ENCODE measurements around the gene TRIO.
A peak's percentile ranks its signal among the peaks of the same experiment; 100 is the strongest.

Gene TRIO

DNA sequence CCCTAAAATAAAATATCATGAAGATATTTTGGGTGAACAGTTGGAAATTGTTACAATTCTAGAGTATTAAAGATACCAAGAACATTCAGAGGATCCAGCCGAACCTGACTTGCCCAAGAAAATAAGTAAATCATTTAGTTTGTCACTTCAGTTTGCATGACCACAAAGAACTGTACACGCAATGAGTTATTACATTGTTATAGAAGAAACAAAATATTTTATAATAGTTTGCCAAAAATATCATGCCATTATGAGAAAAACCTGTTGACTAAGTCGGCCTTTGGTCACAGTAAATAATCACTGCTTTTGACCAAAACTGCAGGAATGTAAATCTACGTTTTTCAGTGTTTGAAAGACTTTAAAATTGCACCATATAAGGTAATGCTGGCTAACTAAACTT, 27.9 kb downstream of the TRIO start:
- DNase-seq, result no peak

GRCh38 chr5:14171621-14172020, 28.5 kb downstream of the TRIO start:
- DNase-seq, result no peak

- DNase-seq, result no peak
These were observed 29.1 kb downstream of the TRIO start for GRCh38 chr5:14172149-14172795.

DNA sequence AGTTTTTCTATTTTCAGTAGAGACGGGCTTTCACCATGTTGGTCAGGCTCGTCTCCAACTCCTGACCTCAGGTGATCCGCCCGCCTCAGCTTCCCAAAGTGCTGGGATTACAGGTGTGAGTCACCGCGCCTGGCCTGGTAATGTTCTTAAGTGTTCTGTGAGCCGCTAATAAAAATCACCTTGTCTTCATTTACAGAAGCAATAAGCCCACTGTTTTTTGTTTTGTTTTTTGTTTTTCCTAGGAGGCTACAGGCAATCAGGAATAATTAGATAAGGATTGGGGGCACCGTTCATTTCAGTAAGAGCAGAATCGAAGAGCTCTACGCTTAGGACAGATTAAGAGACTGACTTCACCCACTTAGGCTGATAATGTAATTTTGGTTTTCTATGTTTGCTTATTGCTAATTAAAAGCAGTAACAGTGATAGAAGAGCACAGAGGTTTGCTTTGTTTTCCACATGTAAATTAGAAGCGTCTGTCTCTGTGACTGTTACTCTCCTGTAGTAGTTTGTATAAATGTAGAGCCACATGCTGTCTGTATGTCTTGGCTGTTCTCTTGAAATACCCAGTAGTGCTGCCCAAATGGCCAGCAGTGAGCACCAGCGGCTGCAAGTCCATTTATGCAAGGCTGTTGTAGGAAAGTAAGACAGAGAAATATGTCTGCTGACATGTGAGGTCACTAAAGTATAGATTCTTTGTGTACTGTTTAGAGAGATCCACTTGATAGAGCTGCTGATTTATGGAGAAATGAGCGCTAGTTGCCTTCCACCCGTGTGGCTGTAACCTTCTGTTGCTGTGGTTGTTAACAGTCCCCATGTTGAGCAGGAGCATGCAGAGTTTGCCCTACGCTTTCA, 30.5 kb downstream of the TRIO start:
- DNase-seq, result no peak

DNA sequence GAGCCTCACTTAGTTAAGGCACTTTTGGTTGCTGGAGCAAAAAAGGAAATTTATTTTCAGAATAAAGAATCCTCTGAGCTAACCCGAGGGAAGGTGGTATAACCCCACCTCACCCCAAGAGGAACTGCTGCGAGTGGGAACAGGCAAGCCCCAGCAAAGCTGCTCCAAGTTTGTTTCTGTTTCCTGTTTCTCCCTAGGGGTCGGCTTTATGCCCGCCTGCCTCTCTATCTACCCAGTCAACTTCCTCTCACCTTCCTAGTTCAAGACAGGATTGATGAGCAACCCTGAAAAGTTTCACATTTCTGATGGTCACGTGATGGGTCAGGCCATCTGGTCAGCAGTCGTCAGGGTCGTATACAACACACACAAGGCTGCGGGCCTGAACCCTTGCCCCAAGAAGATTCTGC, 31.1 kb downstream of the TRIO start:
- peak; percentile 46 for DNase-seq

GRCh38 chr5:14175381-14175780, 32.2 kb downstream of the TRIO start:
- DNase-seq, result no peak

GRCh38 chr5:14176888-14177287, 33.7 kb downstream of the TRIO start:
- DNase-seq, result no peak

GRCh38 chr5:14177634-14178033, 34.5 kb downstream of the TRIO start:
- no peak for DNase-seq

DNA sequence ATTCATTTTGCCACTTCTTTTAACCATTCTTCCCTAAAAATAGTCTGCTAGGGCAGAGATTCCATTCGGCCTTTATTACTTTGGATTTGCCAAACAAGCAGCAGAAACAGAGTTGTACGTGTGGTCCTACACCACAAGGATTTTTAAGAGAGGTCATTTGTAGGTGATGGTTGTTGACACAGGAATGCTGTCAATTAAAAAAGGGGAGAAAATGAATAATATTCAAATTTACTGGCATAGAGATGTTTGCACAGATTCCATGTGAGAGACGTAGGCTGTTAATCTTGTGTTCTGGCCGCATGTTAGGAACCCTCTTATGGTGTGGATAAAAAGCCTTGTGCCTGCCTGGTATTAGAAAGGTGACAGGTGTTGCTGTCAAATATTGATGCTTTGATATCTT, 34.9 kb downstream of the TRIO start:
- DNase-seq, result no peak

DNA sequence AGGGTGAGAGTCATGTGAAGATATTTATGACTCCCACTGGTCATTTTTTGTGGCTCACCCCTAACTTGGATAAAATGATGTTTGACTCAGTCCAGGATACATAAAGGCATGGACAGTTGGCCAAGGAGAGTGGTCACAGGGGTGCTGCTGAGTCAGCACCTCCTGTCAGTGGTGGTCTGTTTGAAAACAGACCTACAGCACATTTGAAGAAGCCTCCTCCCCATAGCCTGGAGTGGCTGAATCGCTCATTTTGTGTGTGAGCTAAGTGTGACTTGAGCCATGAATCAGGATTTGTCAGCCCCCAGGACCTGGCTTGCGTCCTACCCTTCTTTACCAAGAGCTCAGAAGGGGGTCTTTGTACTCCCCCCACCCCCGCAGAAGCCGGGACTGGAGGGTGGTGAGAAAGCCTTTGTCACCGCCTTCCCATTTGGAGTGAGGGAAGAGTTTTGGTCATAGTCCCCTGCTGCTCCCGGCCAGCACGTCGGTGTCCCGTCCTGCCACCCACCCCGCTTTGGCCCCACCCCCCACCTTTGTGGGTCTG, 35.6 kb downstream of the TRIO start:
- no peak for DNase-seq

DNA sequence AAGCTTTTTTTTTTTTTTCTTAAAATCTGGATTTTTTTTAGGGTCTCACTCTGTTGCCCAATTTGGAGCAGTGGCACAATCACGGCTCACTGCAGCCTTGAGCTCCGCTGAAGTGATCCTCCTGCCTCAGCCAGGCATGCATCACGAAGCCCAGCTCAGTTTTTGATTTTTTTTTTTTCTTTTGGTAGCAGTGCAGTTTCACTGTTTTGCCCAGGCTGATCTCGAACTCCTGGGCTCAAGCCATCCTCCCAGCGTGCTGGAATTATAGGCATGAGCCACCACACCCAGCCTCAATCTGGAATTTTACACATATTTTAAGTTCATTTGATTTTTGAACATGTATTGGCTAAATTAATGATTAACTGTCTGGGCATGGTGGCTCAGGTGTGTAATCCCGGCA, 36.3 kb downstream of the TRIO start:
- DNase-seq, result no peak

GRCh38 chr5:14180437-14180836, 37.3 kb downstream of the TRIO start:
- no peak for DNase-seq

DNA sequence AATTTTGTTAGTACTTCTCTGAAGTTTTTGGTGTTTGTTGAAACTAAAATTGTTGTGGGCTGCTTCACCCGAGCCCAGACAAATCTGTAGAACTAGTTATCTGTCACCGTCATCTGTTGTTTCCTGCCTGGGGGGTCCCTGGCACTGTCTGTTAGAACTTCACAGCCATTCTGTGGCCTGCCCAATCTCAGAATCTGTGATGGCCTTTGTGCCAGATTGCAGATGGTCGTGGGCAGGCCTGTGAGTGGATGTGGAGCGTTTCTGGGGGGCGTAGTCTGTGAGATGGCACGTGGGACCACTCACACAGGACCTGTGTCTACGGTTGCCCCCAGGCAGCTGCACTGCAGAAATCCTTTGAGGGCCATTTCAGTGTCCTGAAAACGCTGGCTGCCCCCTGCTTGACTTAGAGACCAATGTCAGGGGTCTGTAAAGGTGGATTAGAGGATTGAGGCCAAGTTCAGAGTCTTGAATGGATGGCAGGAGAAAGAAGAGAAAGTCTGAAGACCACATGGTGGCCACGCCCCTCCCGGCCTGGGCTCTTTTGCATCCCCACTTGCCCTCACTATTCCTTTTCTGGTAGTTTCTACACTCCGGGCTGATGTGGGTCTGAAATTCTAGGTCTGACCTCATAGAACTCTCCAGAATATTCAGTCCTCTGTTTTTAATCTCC, 38.3 kb downstream of the TRIO start:
- no peak for DNase-seq

DNA sequence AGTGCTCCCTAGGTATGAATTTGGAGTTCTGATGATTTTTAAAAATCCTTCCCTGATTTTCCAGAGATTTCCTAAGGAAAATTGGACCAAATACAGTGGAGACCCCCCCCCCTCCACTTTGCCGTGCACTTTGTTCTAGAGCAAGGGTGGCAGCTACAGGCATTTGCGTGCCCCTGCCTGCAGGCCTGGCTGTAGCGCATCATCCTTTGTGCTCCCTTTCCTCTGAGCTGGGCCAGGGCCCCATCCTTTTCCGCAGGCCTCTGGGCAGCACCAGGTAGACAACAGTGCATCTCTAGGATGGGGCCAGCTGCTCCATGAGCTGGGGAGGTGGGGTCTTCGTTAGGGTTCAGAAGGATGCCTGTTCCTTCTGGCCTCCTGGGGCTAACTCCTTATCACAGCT, 39.6 kb downstream of the TRIO start:
- DNase-seq, result no peak

GRCh38 chr5:14183187-14183939, 40.2 kb downstream of the TRIO start:
- no peak for DNase-seq

GRCh38 chr5:14184082-14184481, 40.9 kb downstream of the TRIO start:
- no peak for DNase-seq

- no peak for DNase-seq
These were observed 41.6 kb downstream of the TRIO start for GRCh38 chr5:14184725-14185124.

DNA sequence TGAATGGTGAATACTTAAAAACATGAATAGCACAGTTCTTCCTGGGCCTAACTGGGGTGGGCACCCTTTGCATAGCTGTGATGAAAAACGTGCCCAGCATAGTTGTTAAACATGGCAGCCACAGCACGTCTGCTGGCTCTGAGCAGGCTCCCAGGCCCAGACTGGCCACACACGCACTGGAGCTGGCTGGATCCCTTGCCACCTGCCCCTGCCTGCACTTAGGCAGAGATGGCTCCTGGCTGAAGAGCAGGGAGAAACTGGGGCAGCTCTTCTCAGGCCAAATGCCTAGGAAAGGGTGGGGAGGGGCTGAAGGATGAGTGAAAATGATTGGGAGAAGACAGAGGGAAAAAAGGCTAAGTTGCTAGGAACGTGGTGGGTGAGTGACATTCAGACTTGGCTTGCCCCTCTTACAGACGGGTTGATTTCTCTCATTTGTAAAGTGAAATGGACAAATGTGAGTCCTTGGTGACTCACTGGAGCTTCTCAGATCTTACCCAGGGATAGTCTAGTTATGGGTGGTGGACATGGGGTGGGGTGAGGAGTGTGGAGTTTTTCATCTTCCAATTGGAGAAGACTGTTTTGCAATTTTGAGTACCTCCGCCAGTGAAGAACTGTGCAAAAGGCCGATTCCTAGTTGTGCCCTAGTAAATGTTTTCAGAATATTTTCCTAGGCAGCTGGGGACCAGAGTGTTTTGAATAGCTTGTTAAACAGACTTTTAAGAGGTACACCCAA, 42.4 kb downstream of the TRIO start:
- no peak for DNase-seq

DNA sequence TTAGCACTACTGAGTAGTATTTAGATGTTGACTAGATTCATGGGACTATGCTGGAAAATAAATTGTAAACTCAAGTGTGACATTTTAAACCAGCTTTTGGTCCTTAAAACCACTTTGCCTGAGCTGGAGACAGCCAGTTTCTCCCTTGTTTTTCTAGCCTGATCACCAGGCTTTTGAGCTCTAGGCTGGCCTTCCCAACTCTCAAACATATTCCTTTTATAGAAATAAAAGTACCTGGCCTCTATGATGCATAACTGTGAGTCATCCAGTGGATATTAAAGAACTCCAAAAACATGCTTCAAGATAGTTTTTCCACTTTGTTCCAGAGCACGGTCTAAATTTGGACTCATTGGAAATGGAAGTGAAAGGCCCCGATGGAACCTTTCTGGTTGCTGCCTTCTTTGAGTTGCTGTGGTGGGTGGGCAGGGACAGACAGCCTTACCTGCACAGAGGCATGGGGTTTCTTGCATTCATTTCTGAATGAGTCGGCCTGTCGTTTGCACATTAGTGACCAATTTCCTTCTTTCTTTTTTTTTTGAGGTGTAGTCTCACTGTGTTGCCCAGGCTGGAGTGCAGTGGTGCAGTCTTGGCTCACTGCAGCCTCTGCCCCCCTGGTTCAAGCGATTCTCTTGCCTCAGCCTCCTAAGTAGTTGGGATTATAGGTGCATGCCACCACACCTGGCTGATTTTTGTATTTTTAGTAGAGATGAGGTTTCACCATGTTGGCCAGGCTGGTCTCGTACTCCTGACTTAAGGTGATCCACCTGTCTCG, 43.1 kb downstream of the TRIO start:
- no peak for DNase-seq

- no peak for DNase-seq
These were observed 44.0 kb downstream of the TRIO start for GRCh38 chr5:14187157-14187556.

DNA sequence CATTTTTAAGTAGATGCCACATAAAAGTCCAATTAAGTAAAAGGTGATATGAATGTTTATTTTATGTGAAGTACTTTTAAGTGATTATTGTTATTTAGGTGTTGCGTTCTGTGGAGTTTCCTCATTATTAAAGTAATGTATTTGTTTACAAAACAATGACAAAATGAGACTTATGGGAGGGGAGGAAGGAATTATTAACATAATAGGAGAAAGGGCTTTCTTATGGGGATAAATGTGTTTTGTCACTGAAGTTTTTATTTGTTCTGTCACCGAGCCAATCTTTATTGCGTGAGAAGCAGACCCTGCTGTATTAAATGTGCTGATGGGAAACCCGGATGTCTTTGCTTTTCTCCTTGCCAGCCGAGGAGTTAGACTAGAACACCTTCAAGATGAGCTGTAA, 44.5 kb downstream of the TRIO start:
- no peak for DNase-seq

DNA sequence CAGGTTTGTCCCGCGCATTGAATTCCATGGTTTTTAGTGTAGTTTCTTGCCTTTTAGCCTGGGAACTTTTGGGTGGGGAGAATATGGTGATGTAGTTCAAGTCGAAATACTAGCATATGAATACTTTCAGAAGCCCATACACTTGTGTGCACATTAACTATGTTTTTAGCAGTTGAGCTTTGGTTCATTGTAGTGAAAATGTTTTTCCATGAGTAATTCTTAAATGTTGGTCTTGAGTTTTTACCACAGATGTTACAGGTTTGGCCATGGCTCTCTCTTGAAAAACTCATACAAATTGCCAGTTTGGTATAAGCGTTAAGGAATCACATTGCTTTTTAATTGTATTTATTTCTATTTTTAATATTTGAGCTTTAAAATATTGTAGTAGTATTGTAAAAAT, 45.6 kb downstream of the TRIO start:
- DNase-seq, result no peak

Data from NCI-H2171 (cell line).